SK-N-SH treated with all-trans-retinoic acid at 6 μM for 48 hours (cell line): ENCODE measurements around the gene DSC3.

Experiments
- ARNTL ChIP-seq: fragments of 450-650 bp; formaldehyde crosslinking; IDR thresholded peaks from 2 replicates; pipeline ENCODE4 v1.5.0; 2020; ENCODE audit warnings: low read depth, mild to moderate bottlenecking, moderate library complexity, borderline replicate concordance
- ISL1 ChIP-seq: fragments of 250-450 bp; sonication (Bioruptor Pico); IDR thresholded peaks from 2 replicates; pipeline ENCODE4 v2.1.2; 2022; ENCODE audit warnings: mild to moderate bottlenecking, moderate library complexity
- RARB ChIP-seq: fragments of 250-450 bp; sonication (Bioruptor Pico); IDR thresholded peaks from 2 replicates; pipeline ENCODE4 v1.8.0; 2021; ENCODE audit warnings: mild to moderate bottlenecking, moderate library complexity
- TOX ChIP-seq: fragments of 250-450 bp; sonication (Bioruptor Pico); IDR thresholded peaks from 2 replicates; pipeline ENCODE4 v1.8.0; 2021; ENCODE audit warnings: mild to moderate bottlenecking, moderate library complexity, borderline replicate concordance
- ZC3H10 ChIP-seq: fragments of 250-450 bp; sonication (Bioruptor Pico); IDR thresholded peaks from 2 replicates; pipeline ENCODE4 v1.5.1; 2021; ENCODE audit warnings: mild to moderate bottlenecking, moderate library complexity
- ZFP3 ChIP-seq: fragments of 250-450 bp; sonication (Bioruptor Pico); IDR thresholded peaks from 2 replicates; pipeline ENCODE4 v1.5.0; 2020; ENCODE audit warnings: mild to moderate bottlenecking, moderate library complexity
- ZNF70 ChIP-seq: fragments of 450-650 bp; formaldehyde crosslinking; IDR thresholded peaks from 2 replicates; pipeline ENCODE4 v1.5.0; 2020; ENCODE audit warnings: mild to moderate bottlenecking, moderate library complexity
- TF ChIP-seq, protein P1 (sequence below): fragments of 250-450 bp; sonication (Bioruptor Pico); IDR thresholded peaks from 2 replicates; pipeline ENCODE4 v1.8.0; 2020; ENCODE audit warnings: mild to moderate bottlenecking, moderate library complexity, borderline replicate concordance

GRCh38 chr18:30967701-30968100, 74.8 kb downstream of the DSC3 start:
- TF ChIP-seq ARNTL (CRISPR knock-in tag) (no peak), ZFP3 (CRISPR knock-in tag) (no peak), RARB (CRISPR knock-in tag) (no peak), ZNF70 (no peak), TOX (CRISPR knock-in tag) (no peak), ISL1 (CRISPR knock-in tag) (no peak), ZC3H10 (CRISPR knock-in tag) (no peak)
- TF ChIP-seq, protein P1, sequence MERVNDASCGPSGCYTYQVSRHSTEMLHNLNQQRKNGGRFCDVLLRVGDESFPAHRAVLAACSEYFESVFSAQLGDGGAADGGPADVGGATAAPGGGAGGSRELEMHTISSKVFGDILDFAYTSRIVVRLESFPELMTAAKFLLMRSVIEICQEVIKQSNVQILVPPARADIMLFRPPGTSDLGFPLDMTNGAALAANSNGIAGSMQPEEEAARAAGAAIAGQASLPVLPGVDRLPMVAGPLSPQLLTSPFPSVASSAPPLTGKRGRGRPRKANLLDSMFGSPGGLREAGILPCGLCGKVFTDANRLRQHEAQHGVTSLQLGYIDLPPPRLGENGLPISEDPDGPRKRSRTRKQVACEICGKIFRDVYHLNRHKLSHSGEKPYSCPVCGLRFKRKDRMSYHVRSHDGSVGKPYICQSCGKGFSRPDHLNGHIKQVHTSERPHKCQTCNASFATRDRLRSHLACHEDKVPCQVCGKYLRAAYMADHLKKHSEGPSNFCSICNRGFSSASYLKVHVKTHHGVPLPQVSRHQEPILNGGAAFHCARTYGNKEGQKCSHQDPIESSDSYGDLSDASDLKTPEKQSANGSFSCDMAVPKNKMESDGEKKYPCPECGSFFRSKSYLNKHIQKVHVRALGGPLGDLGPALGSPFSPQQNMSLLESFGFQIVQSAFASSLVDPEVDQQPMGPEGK (CRISPR knock-in tag): no peak
